ENCODE results near the gene NUP54. TPM values are rescaled to one million over a fixed set of nuclear protein-coding genes. Genes with fewer than 3 reads are reported as not detected.

The NUP54 gene
- polyA plus RNA-seq, 2 of the 4 experiments (the other 2 are of a cell fraction): 32.1 to 43.2 TPM

DNA sequence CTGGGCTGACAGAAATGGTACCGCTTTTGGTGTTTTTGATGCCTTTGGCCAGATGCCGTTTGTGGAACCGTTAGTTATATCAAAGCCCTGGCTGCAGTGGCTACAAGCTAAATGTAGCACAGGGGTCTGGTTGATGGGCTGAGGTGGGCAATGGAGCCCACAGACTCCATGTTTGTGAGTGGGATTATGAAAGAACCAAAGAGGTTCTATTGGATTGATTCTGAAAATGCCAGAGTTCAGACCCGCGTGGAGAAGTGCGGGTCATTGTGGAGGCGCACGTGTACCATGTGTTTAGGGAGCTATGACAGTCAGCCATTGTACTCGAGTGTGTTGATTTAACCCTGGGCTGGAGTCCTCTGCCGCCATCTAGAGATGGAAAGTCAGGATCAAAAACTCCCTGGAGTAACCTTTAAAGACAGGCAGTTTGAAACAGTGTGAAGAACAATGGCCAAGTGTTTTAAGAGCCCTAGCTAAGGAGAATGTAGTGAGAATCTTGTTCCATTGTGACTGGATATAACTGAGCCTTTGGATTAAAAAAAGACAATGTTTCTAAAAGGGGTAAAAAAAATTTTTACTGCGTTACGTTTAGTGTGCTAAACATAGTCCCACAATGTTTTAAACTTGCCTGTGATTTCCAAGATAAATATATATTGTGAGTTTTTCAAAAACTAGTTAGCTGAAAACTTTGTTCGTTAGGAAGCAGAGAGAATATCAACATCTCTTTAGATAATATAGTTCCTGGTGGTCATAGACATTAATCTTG is 61.0 kb downstream of the NUP54 start (continued):
- TF ChIP-seq FOSL2 (IDR thresholded peaks at IDR 0.05): no peak
- TF ChIP-seq FOSL2 (CRISPR knock-in tag; IDR thresholded peaks at IDR 0.05): no peak

DNA sequence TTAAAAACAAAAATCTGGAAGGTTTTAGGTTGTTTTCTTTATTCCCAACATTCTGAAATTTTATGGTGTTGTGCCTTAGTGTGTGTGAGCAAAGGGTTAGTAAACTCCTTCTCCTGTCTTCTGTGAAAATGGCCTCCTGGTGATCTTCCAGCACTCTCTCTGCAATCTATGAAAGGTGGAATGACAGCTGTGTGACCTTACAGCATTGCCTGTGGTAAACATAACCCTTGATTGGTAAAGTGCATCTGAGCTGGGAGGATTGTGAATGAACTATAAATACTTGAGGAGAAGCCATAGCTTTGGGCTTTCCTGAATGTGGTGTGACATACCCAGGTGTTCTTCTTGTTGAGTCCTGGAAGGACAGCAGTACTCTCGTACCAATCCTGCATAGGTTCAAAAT is 63.7 kb downstream of the NUP54 start:
- H3K9me3 ChIP-seq: no peaks in the 10 kb centered on the region
- H3K4me3 ChIP-seq: no peak overlapping the region
- FAIRE-seq (no peak), ATAC-seq (no peak), DNase-seq (ENCODE audit: low read depth in 1 of 2, low spot score in 1 of 2) (no peak)
- POLR2A ChIA-PET: no interaction called here
- no peak overlapping the region for H3K4me2 ChIP-seq
- H3K27ac ChIP-seq: no peak overlapping the region
- 57% methylated on average over 1 of the region's 1 CpG for WGBS (ENCODE audit: missing lambda C conversion rate)
- TF ChIP-seq RAD21 (conservative IDR thresholded peaks at IDR 0.05 in 1 of 2, IDR thresholded peaks at IDR 0.05 in 1 of 2) (no peak), NFE2L2 (conservative IDR thresholded peaks at IDR 0.05; ENCODE audit: low read length) (no peak), JUNB (IDR thresholded peaks at IDR 0.05) (no peak), HOXB13 (CRISPR knock-in tag; IDR thresholded peaks at IDR 0.05; ENCODE audit: low read depth) (no peak), MYC (IDR thresholded peaks at IDR 0.05; ENCODE audit: borderline replicate concordance, low read length) (no peak), EHMT2 (IDR thresholded peaks at IDR 0.05; ENCODE audit: low read depth) (no peak)
- TF ChIP-seq, protein P1, sequence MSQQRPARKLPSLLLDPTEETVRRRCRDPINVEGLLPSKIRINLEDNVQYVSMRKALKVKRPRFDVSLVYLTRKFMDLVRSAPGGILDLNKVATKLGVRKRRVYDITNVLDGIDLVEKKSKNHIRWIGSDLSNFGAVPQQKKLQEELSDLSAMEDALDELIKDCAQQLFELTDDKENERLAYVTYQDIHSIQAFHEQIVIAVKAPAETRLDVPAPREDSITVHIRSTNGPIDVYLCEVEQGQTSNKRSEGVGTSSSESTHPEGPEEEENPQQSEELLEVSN (IDR thresholded peaks at IDR 0.05; ENCODE audit: borderline replicate concordance, low read depth): no peak
- TF ChIP-seq, protein P2, sequence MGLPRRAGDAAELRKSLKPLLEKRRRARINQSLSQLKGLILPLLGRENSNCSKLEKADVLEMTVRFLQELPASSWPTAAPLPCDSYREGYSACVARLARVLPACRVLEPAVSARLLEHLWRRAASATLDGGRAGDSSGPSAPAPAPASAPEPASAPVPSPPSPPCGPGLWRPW (IDR thresholded peaks at IDR 0.05): no peak
- CTCF ChIA-PET: interaction anchor here (1.0 to 2.0 kb wide), 3 partner anchors 13 to 89 kb away, joined by 3 to 6 read pairs (median 4); no protein-coding TSS in a partner anchor
- no peaks in the 10 kb centered on the region for H3K4me1 ChIP-seq

- ChIA-PET POLR2A (no interaction called here), CTCF (interaction anchor here (0.5 to 2.0 kb wide), 6 partner anchors 14 to 87 kb away, joined by 3 to 6 read pairs (median 4); no protein-coding TSS in a partner anchor)
- ATAC-seq: no peak
- H3K4me3 ChIP-seq: no peak overlapping the region
- H3K9me3 ChIP-seq: no peaks in the 10 kb centered on the region
- no peak overlapping the region for H3K27ac ChIP-seq
- DNase-seq (ENCODE audit: low read depth in 1 of 2, low spot score in 1 of 2): no peak
- no peaks in the 10 kb centered on the region for H3K4me1 ChIP-seq
- no peak for FAIRE-seq
- 58% methylated on average over 3 of the region's 3 CpGs for WGBS (ENCODE audit: missing lambda C conversion rate)
- TF ChIP-seq GATA3 (IDR thresholded peaks at IDR 0.05; ENCODE audit: borderline replicate concordance) (no peak), BHLHE40 (IDR thresholded peaks at IDR 0.05; ENCODE audit: low read depth, low read length) (no peak), KDM1A (IDR thresholded peaks at IDR 0.05; ENCODE audit: low read depth) (no peak), ZNF302 (CRISPR knock-in tag; IDR thresholded peaks at IDR 0.05) (no peak), PHF8 (IDR thresholded peaks at IDR 0.05; ENCODE audit: borderline replicate concordance, low read depth) (no peak), ZFP36 (IDR thresholded peaks at IDR 0.05; ENCODE audit: borderline replicate concordance, partially characterized antibody) (no peak), FOXS1 (CRISPR knock-in tag; IDR thresholded peaks at IDR 0.05) (no peak), EHF (CRISPR knock-in tag; IDR thresholded peaks at IDR 0.05) (no peak), ESRRA (IDR thresholded peaks at IDR 0.05; ENCODE audit: borderline replicate concordance, low read length) (no peak), CEBPB (IDR thresholded peaks at IDR 0.05) (no peak), NFE2L2 (conservative IDR thresholded peaks at IDR 0.05; ENCODE audit: low read length) (no peak), POLR2AphosphoS2 (conservative IDR thresholded peaks at IDR 0.05; ENCODE audit: low read length) (no peak), SMC3 (IDR thresholded peaks at IDR 0.05) (no peak), CHD2 (IDR thresholded peaks at IDR 0.05; ENCODE audit: low read length, partially characterized antibody) (no peak), MAZ (IDR thresholded peaks at IDR 0.05; ENCODE audit: borderline replicate concordance, low read depth, low read length) (no peak)
- TF ChIP-seq, protein P3, sequence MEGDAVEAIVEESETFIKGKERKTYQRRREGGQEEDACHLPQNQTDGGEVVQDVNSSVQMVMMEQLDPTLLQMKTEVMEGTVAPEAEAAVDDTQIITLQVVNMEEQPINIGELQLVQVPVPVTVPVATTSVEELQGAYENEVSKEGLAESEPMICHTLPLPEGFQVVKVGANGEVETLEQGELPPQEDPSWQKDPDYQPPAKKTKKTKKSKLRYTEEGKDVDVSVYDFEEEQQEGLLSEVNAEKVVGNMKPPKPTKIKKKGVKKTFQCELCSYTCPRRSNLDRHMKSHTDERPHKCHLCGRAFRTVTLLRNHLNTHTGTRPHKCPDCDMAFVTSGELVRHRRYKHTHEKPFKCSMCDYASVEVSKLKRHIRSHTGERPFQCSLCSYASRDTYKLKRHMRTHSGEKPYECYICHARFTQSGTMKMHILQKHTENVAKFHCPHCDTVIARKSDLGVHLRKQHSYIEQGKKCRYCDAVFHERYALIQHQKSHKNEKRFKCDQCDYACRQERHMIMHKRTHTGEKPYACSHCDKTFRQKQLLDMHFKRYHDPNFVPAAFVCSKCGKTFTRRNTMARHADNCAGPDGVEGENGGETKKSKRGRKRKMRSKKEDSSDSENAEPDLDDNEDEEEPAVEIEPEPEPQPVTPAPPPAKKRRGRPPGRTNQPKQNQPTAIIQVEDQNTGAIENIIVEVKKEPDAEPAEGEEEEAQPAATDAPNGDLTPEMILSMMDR (IDR thresholded peaks at IDR 0.05): no peak
- TF ChIP-seq, protein P4, sequence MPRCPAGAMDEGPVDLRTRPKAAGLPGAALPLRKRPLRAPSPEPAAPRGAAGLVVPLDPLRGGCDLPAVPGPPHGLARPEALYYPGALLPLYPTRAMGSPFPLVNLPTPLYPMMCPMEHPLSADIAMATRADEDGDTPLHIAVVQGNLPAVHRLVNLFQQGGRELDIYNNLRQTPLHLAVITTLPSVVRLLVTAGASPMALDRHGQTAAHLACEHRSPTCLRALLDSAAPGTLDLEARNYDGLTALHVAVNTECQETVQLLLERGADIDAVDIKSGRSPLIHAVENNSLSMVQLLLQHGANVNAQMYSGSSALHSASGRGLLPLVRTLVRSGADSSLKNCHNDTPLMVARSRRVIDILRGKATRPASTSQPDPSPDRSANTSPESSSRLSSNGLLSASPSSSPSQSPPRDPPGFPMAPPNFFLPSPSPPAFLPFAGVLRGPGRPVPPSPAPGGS (IDR thresholded peaks at IDR 0.05): no peak
- TF ChIP-seq, protein P5, sequence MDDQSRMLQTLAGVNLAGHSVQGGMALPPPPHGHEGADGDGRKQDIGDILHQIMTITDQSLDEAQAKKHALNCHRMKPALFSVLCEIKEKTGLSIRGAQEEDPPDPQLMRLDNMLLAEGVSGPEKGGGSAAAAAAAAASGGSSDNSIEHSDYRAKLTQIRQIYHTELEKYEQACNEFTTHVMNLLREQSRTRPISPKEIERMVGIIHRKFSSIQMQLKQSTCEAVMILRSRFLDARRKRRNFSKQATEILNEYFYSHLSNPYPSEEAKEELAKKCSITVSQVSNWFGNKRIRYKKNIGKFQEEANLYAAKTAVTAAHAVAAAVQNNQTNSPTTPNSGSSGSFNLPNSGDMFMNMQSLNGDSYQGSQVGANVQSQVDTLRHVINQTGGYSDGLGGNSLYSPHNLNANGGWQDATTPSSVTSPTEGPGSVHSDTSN (IDR thresholded peaks at IDR 0.05): no peak
- TF ChIP-seq, protein P2 (IDR thresholded peaks at IDR 0.05): no peak
- TF ChIP-seq, protein P1 (IDR thresholded peaks at IDR 0.05; ENCODE audit: borderline replicate concordance, low read depth): no peak
- no peak overlapping the region for H3K4me2 ChIP-seq
These were observed 64.7 kb downstream of the NUP54 start for GRCh38 chr4:76083386-76083988.

Data from A549 (cell line).